Measurements from ENCODE around the gene AGL. TPM values are rescaled to one million over a fixed set of nuclear protein-coding genes. Genes with fewer than 3 reads are reported as not detected.
"Not testable (repeated sequence)": the region's sequence is repeated elsewhere in the genome, so short reads cannot be mapped to it uniquely, and the experiment has no call there.

AGL gene
- total RNA-seq, 2 donors from 2014 or later: 45.7 to 54.7 TPM

DNA sequence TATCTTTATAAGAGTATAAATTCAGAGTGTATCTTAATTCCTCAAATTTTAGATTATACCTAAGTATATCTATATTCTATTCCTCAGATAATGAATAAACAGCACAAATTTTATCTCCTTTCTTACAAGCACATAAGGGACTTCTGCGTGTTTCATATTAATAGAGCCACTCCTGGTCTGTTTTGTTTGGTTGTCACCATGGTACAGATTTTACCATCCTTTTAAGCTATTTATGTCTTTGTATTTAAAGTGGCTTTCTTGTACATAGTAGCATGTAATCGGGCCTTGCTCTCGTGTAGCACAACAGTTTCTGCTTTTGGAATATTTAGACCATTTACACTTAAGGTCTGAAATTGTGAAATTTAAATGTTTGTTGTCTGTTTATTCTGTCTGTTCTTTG is 67.1 kb downstream of the AGL start:
- DNase-seq (ENCODE audit: low spot score): no peak
- intact Hi-C loops (cut with DNase I): no loop called here

DNA sequence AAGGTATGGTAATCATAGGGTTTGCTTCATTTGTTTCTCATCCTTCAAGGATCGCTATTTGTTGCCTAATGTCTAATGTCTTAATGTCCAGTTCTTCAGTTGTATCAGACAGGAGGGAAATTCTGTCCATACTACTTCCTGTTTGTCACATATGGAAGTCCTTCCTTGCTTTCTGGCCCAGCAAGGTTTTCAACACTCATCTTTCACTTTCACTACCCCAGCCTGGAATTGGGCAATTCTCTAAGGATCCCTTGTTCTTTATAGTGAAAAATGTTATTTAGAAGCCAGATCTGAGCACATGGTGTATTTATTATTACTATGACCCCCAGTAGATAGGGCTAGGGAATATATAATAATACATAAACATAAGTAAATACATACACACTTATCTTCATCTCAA is 69.1 kb downstream of the AGL start:
- intact Hi-C loops (cut with DNase I): no loop called here
- DNase-seq (ENCODE audit: low spot score): no peak

DNA sequence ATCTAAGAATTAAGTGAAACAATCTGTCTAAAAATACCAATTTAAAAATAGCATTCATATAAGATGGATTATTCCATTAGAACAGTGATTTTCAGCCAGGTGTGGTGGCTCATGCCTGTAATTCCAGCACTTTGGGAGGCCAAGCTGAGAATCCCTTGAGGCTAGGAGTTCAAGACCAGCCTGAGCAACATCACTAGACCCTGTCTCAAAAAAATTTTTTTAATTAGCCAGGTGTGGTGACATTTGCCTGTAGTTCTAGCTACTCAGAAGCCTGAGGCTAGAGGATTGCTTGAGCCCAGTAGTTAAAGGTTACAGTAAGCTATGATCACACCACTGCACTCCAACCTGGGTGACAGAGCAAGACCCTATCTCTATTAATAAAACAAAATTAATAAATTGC is 84.6 kb downstream of the AGL start:
- DNase-seq (ENCODE audit: low spot score): no peak
- intact Hi-C loops (cut with DNase I): no loop called here

DNA sequence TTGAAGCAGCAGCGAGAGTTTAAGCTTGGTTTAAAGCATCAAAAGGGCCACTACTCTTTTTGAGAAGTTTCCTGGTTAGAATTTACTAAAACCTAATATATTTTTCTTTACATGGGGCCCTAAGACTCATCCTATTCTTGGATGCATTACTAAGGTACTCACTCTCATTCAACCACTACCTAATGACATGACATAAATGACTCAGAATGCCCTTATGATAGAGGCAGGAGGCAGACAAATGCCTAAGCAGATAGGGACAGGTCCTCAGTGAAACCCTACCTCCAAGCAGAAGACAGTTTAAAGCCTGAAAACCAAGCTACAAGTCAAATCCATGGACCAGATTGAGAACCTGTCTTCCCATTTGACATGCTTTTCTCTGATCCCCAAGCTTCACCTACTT is 85.4 kb downstream of the AGL start:
- intact Hi-C loops (cut with DNase I): no loop called here
- DNase-seq (ENCODE audit: low spot score): no peak

DNA sequence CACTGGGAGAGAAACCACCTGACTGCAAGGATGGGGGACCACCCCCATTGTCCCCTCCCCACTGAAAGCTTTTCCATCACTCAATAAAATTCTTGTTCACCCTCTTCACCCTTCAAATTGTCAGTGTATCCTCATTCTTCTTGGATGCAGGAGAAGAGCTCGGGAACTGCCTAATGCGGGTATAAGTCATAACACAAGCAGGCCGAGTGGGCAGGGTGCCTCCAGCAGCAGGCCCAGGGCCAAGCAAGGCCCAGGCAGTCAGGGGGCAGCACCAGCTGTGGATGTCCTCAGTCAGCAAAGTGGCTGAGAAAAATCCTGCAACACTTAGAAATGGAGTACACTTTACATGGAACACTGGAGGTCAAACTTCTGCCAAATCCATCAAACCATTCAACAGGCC is 85.9 kb downstream of the AGL start:
- intact Hi-C loops (cut with DNase I): no loop called here
- DNase-seq (ENCODE audit: low spot score): no peak

DNA sequence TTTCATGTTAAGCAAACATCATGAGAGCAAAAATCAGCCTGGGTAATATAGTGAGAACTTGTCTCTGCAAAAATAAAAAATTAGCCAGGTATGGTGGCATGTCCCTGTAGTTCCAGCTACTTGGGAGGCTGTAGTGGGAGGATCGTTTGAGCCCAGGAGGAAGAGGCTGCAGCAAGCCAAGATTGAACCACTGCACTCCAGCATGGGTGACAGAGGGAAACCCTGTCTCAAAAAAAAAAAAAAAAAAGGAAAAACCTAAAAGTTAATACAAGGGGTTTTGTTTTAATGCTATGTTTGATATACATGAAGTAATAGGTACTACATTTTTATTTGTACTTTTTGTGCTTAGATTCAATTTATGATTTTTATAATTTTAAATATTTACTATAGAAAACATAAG is 92.6 kb downstream of the AGL start:
- no peak for DNase-seq (ENCODE audit: low spot score)
- intact Hi-C loops (cut with DNase I): no loop called here

DNA sequence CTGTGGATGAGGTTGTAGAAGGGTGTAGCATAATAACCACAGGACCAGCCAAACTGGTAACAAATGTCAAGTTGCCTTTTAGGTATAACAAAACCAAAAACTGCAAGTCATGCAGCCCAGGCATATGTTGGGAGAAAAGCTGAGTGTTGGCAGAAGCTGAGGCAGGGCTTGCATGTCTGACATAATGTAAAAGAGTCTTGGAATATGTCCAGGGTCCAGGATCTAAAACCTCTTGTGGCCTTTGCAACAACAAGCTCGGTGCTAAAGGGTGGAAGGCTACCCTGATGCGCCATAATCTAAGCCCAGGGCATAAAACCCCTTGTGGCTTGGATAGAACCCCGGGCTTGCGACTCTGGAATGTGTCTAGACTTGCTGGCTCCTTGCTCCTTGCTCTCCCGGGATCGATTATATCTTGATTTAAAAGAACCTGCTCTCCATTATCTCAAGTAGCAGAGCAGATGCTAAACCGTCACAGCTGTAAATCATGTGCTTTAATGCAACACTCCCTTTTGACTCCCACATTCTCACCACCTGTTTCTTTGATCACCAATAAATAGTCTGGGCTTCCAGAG is 93.1 kb downstream of the AGL start:
- intact Hi-C loops (cut with DNase I): no loop called here
- no peak for DNase-seq (ENCODE audit: low spot score)

DNA sequence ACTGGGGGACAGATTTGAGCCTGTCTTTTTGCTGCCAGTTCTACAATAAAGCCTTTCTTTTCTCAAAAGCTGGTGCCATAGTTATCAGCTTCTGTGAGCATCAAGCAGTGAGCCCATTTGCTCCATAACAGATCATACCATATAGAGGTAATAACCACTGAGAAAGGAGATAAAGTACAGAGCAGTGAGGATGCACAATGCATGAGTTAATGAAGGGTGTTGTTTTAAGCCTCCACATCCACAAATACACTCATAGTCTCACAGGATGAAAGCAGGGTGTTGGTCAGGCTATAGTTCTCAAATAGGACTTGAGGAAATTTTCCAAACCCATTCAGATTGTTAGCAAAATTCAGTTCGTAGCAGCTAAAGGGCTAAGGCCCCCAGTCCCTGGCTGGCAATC is 94.0 kb downstream of the AGL start:
- intact Hi-C loops (cut with DNase I): no loop called here
- DNase-seq (ENCODE audit: low spot score): no peak

DNA sequence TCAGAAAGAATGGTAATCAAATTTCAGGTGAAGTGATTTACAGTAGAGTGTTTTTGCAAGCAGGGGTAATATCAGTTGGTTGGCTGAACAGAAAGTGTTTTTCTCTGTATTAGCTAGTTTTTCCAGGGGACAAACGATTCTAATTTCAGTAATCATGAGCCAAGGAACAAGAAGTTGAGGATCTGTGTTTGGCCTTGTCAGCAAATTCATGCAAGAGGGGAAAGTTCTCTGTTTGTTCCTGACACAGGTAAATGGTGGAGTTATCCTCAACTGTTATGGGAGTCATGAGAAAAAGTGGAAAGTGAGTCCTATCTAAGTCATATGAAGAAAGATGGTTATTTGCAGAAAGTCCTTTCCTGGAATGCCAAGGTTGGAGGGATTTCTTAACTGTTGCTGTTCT is 95.0 kb downstream of the AGL start:
- intact Hi-C loops (cut with DNase I): no loop called here
- DNase-seq (ENCODE audit: low spot score): no peak

DNA sequence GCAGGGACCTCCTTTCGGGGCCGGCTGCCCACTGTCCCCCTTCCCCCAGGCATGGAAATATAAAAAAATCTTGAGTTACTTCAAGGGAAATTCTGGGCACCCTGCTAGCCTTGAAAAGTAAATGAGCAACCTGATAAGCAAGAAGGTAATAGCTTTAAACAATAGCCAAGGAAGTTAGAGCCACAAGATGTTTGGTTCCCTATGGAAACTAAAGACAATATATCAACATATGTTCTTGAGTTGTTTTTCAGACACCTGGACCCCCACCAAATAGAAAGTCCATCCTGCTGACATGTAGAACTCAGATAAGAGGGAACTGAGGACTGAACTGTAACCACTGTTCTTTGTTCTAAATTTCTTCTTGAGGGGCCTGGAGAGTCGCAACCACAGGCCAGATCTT is 100.3 kb downstream of the AGL start:
- no peak for DNase-seq (ENCODE audit: low spot score)
- intact Hi-C loops (cut with DNase I): no loop called here

DNA sequence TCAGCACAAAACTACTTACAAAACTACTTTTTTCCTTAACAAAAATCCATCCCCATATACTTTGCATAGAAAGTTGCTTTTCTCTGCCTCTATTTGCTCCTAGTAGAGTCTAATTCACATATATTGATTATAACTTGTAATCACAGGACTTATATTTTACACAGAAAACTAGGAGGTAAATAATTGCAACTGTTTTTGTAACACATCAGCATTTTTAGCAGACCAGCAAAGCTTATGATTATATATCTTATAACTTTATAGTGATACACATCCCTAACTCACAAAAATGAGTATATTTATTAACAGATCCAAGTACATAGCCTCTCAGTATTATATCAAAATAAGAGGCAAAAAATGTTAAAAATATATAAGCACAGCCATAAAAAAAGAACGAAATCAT is 102.4 kb downstream of the AGL start:
- DNase-seq (ENCODE audit: low spot score): no peak
- intact Hi-C loops (cut with DNase I): no loop called here

DNA sequence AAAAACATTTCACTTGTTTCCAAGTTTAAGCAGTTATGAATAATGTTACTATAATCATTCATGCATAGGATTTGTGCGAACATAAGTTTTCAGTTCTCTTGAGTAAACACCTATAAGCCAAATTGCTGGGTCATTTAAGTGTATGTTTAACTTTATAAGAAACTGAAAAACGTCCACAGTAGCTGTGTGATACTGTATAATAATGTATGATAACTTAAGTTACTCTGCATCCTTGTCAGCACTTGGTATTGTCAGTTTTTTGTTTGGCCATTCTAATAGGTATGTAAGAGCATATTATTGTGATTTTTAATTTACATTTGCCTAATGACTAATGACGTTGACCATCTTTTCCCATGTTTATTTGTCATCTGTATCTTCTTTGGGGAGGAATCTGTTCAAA is 105.2 kb downstream of the AGL start:
- no peak for DNase-seq (ENCODE audit: low spot score)
- intact Hi-C loops (cut with DNase I): no loop called here

DNA sequence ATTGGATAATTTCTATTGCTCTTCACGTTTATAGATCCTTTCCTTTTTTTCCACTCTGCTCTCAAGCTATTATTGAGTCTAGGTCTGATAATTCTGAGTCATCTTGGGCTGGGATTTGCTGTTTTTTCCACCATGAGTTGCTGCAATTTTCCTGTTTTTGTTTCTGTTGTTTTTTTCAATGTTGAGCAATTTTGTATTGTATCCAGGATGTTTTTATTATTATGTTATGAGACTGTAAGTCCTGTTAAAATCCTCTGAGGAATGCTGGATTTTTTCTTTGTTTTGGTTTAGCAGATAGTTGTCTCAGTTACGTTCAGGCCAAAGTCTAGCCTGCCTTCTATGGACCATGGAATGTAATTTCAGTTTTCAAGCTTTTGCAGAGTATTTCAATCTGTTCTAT is 106.6 kb downstream of the AGL start:
- DNase-seq (ENCODE audit: low spot score): no peak
- intact Hi-C loops (cut with DNase I): no loop called here

DNA sequence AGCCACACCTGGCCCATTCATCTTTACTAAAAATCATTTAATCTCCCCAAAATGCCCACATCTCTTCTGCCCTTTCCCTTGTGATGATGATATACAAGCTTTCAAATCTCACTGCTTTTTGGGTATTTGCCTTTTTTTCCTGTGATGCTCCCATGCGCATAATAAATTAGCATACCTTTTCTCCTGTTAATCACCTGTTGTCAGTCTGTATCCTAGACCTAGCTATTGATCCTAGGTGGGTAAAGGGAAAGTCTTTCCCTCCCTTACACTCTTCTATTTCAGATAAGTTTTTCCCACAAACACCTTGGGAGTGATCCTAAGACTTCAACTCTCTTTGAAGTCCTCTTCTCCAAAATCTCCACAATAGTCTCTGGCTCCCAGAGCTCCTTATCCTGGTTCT is 107.7 kb downstream of the AGL start:
- no peak for DNase-seq (ENCODE audit: low spot score)
- intact Hi-C loops (cut with DNase I): no loop called here

DNA sequence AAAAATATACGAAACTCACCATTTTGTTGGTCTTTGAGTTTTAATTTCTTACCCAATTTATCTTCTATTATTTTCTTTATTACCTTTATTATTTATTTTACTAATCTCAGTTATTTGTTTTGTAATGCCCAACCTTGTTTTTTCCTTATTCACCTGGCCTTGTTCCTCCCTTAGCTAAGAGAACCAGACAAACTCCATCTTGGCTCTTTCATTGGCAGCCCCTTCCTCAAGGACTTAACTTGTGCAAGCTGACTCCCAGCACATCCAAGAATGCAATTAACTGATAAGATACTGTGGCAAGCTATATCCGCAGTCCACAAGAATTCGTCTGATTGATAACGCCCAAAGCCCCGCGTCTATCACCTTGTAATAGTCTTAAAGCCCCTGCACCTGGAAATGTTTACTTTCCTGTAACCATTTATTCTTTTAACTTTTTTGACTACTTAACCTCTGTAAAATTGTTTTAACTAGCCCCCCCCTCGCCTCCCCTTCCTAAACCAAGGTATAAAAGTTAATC is 109.1 kb downstream of the AGL start:
- intact Hi-C loops (cut with DNase I): not testable (repeated sequence)

DNA sequence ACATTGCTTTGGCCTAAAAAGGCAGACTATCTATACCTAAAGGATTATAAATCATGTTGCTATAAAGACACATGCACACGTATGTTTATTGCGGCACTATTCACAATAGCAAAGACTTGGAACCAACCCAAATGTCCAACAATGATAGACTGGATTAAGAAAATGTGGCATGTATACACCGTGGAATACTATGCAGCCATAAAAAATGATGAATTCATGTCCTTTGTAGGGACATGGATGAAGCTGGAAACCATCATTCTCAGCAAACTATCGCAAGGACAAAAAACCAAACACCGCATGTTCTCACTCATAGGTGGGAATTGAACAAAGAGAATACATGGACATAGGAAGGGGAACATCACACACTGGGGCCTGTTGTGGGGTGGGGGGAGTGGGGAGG is 110.1 kb downstream of the AGL start:
- DNase-seq (ENCODE audit: low spot score); intact Hi-C loops (cut with DNase I): not testable (repeated sequence)

More for the DNA sequence above, 109.1 kb downstream of the AGL start:
- not testable (repeated sequence) for DNase-seq (ENCODE audit: low spot score)

DNA sequence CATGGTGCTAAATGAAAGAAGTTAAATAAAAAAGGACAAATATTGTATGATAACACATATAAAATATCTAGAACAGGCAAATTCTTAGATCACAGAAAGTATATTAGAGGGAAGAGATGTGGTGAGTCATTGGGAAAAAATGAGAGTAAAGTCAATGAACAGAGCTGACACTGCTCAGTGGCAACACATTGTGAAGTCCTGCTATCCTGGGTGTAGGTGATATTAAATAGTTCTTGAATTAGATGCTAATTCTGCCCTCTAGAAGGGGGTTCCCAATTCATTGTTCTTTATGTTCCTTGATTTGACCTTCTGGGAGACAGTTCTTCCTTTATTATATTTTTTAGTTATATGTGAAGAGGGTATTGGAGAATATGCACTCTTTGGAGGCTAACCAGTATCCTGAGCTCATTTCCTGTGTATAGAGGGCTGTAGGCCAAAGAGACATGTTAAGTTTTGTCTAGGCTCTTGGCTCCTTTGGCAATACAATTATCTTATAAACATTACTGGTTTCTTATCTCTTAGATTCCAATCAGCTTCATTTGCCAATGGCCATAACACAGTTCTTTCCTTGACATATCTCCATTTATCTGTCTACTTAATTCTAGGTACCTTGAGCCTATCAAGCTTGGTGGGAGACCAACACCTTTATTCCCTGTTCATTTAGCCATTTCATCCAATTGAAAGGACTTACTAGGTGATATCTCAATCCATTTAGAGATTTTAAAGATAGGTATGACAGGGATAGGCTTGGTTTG is 113.1 kb downstream of the AGL start:
- no peak for DNase-seq (ENCODE audit: low spot score)
- intact Hi-C loops (cut with DNase I): no loop called here

DNA sequence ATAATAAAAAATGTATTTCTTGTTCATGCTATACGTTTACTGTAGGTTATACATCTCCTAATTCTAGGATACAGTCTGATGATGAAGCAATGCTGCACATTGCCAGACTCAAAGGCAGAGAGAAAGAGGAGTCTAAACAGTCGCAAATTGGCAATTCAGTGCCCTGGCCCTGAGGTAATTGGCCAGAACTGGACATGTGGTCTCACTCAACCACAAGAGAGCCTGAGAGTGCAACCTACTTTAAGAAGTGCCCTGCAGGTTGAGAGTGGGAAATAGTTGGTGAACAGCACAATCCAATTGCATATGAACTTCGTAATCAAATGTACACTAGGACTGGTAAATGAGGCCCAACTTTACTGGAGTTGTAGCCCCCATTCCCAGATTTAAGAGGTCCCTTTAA is 114.6 kb downstream of the AGL start:
- intact Hi-C loops (cut with DNase I): no loop called here

DNA sequence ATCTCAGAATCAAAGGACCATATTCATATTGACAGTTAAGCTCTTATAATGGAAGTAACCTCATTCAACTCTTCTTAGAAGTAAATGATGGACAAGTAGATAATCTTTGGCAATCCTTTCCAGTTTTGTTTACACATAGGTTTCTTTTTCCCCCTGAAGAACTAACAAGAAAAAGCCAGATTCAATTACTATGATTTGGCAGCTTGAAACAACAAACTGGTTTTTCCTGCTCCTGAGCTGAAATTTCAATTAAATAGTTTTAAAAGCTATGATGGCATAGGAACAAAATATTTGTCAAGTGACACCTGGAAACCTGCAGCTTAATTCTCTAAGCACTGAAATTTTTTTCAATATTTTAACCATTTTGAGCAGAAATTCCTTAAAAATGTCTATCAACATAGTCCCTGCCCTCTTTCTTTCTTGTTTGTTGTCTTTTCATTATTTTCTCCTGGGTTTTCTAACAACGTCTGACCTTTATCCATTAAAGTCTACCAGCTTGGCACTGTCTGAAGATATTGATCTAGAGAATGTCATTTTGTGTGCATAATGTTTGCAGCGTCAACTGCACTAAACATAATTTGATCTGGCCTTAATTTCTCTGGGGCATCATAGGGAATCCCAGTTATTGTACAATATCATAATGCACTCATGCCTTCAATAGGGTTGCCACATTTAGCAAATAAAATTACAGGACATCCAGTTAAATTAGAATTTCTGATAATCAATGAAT is 115.7 kb downstream of the AGL start:
- no peak for DNase-seq (ENCODE audit: low spot score)
- intact Hi-C loops (cut with DNase I): no loop called here

More for the DNA sequence above, 114.6 kb downstream of the AGL start:
- no peak for DNase-seq (ENCODE audit: low spot score)

DNA sequence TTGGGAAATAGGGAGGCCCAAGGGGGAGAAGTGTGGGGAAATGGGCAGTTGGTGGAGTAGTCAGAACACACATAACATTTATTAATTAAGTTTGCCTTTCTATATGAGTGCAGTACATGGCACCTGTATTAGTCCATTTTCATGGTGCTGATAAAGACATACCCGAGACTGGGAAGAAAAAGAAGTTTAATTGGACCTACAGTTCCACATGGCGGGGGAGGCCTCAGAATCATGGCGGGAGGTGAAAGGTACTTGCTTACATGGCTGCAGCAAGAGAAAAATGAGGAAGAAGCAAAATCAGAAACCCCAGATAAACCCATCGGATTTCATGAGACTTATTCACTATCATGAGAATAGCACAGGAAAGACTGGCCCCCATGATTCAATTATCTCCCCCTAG is 118.1 kb downstream of the AGL start:
- intact Hi-C loops (cut with DNase I): no loop called here
- no peak for DNase-seq (ENCODE audit: low spot score)

All from posterior vena cava (tissue), 2 donors.